ENCODE results near the gene RNF175.
A peak's percentile ranks its signal among the peaks of the same experiment; 100 is the strongest.

RNF175 gene

GRCh38 chr4:153735906-153736461 lies 23.8 kb downstream of the RNF175 start:
- Histone ChIP-seq H3K27ac (no peak overlapping the region), H3K36me3 (replicated peaks) (no peaks in the 10 kb centered on the region), H3K27me3 (replicated peaks) (no peaks in the 10 kb centered on the region), H3K4me3 (ENCODE audit: low read depth, low read length) (no peak overlapping the region)
- DNase-seq: no peak
- in situ Hi-C loops (cut with HindIII; ENCODE audit: low pct_ligation_motif_present, low sequenced_read_pairs): no loop called here
- TF ChIP-seq CTCF (IDR thresholded peaks at IDR 0.05; ENCODE audit: low read depth, low read length, missing control alignments): no peak

GRCh38 chr4:153733751-153734448 lies 25.9 kb downstream of the RNF175 start:
- in situ Hi-C loops (cut with HindIII; ENCODE audit: low pct_ligation_motif_present, low sequenced_read_pairs): no loop called here
- no peak for DNase-seq
- Histone ChIP-seq H3K36me3 (replicated peaks) (no peaks in the 10 kb centered on the region), H3K4me3 (ENCODE audit: low read depth, low read length) (no peak overlapping the region), H3K27me3 (replicated peaks) (no peaks in the 10 kb centered on the region), H3K27ac (no peak overlapping the region)
- no peak for TF ChIP-seq CTCF (IDR thresholded peaks at IDR 0.05; ENCODE audit: low read depth, low read length, missing control alignments)

GRCh38 chr4:153731239-153731638 lies 28.6 kb downstream of the RNF175 start:
- Histone ChIP-seq H3K27me3 (replicated peaks) (no peaks in the 10 kb centered on the region), H3K27ac (peak overlapping the region; percentile 23), H3K36me3 (replicated peaks) (no peaks in the 10 kb centered on the region), H3K4me3 (ENCODE audit: low read depth, low read length) (no peak overlapping the region)
- peak; percentile 79 for DNase-seq
- in situ Hi-C loops (cut with HindIII; ENCODE audit: low pct_ligation_motif_present, low sequenced_read_pairs): no loop called here
- TF ChIP-seq CTCF (IDR thresholded peaks at IDR 0.05; ENCODE audit: low read depth, low read length, missing control alignments): no peak

- Histone ChIP-seq H3K27me3 (replicated peaks) (no peaks in the 10 kb centered on the region), H3K27ac (no peak overlapping the region), H3K4me3 (ENCODE audit: low read depth, low read length) (no peak overlapping the region), H3K36me3 (replicated peaks) (no peaks in the 10 kb centered on the region)
- no peak for TF ChIP-seq CTCF (IDR thresholded peaks at IDR 0.05; ENCODE audit: low read depth, low read length, missing control alignments)
- DNase-seq: no peak
- in situ Hi-C loops (cut with HindIII; ENCODE audit: low pct_ligation_motif_present, low sequenced_read_pairs): no loop called here
These were observed 29.9 kb downstream of the RNF175 start for GRCh38 chr4:153729895-153730294.

GRCh38 chr4:153728660-153729059 lies 31.2 kb downstream of the RNF175 start:
- no peaks in the 10 kb centered on the region for H3K36me3 ChIP-seq (replicated peaks)
- TF ChIP-seq CTCF (IDR thresholded peaks at IDR 0.05; ENCODE audit: low read depth, low read length, missing control alignments): no peak
- in situ Hi-C loops (cut with HindIII; ENCODE audit: low pct_ligation_motif_present, low sequenced_read_pairs): no loop called here
- no peak overlapping the region for H3K27ac ChIP-seq
- no peak overlapping the region for H3K4me3 ChIP-seq (ENCODE audit: low read depth, low read length)
- H3K27me3 ChIP-seq (replicated peaks): no peaks in the 10 kb centered on the region
- DNase-seq: no peak

GRCh38 chr4:153728151-153728550 lies 31.7 kb downstream of the RNF175 start:
- no peaks in the 10 kb centered on the region for H3K36me3 ChIP-seq (replicated peaks)
- DNase-seq: no peak
- in situ Hi-C loops (cut with HindIII; ENCODE audit: low pct_ligation_motif_present, low sequenced_read_pairs): no loop called here
- H3K27ac ChIP-seq: no peak overlapping the region
- H3K4me3 ChIP-seq (ENCODE audit: low read depth, low read length): no peak overlapping the region
- H3K27me3 ChIP-seq (replicated peaks): no peaks in the 10 kb centered on the region
- TF ChIP-seq CTCF (IDR thresholded peaks at IDR 0.05; ENCODE audit: low read depth, low read length, missing control alignments): no peak

Measured in brain microvascular endothelial cell (primary cell).